GM18520 (cell line): ENCODE data around the gene KMT2B.
"Not testable (repeated sequence)": the region's sequence is repeated elsewhere in the genome, so short reads cannot be mapped to it uniquely, and the experiment has no call there.

ENCODE experiments used
- ATAC-seq: cut with Tn5 transposase; IDR thresholded peaks from one replicate; pipeline ENCODE4 v1.9.1; 2021; ENCODE audit not compliant: unreplicated experiment

The KMT2B gene

DNA sequence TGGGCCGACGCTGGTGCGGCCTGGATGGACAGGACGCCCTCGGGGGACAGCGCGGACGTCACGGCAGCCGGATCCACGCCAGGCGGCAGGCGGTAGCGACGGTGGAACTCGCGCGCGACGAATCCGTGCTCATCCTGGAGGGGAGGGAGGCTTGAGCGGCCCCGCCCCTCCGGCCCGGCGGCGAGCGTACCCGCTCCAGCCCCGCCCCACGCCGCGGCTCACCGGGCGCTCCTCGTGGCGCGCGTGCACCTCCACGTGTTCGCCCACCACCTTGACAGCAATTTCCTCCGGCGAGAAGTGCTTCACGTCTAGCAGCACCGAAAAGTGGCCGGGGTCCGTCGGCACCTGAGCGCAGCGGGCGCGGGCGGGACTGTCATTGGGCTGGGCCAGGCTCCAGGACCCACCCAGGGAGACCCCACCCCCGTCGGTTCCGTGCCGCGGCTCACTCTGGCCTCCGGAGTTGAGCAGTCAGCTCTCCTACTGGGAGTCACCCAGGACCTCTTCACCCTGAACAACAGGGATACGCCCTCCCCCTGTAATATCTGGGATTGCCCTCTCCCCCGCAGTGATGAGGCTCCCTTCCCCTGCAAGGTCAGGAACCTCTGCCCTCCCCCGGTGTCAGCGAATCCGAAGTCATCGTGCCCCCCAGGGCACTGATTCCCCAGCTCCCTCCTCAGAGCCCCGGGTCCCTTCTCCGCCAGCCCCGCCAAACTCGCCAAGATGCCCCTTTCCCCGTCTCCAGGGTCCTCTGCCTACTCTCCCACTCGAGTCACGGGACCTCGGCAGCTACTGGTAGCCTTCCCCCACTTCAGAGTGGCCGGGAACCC, 38.0 kb downstream of the KMT2B start:
- no peak for ATAC-seq

- ATAC-seq = no peak
Observed at GRCh38 chr19:35756377-35757230, 38.8 kb downstream of the KMT2B start, which contains the start of gene HSPB6. Gene HSPB6, minus strand, starts transcription at chr19:35757029. Its CDS starts 21 bp downstream, at chr19:35757008.

DNA sequence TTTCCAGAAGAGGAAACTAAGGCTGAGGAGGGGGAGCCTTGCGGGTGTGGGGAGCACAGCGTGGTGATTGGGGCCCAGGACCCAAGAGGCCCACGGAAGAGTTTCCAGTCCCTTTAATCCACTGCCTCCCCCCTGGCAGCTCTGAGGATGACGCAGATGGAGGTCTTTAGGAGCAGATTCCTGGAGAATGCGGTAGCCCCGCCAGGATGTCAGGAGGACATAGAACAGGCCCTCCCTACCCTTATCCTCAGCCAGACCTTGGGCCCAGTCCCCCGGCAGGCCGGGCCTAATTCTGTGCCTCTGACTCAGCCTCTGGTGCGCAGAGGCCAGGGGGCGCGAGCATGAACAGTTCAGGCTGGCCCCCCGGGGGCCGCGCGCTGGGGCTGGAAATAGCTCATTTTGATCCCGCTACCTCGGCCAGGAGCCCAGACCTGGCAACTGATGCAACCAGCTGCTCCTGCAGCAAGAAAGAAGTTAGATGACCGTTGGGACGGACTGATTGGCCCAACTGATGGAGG, 39.5 kb downstream of the KMT2B start:
- ATAC-seq = no peak

DNA sequence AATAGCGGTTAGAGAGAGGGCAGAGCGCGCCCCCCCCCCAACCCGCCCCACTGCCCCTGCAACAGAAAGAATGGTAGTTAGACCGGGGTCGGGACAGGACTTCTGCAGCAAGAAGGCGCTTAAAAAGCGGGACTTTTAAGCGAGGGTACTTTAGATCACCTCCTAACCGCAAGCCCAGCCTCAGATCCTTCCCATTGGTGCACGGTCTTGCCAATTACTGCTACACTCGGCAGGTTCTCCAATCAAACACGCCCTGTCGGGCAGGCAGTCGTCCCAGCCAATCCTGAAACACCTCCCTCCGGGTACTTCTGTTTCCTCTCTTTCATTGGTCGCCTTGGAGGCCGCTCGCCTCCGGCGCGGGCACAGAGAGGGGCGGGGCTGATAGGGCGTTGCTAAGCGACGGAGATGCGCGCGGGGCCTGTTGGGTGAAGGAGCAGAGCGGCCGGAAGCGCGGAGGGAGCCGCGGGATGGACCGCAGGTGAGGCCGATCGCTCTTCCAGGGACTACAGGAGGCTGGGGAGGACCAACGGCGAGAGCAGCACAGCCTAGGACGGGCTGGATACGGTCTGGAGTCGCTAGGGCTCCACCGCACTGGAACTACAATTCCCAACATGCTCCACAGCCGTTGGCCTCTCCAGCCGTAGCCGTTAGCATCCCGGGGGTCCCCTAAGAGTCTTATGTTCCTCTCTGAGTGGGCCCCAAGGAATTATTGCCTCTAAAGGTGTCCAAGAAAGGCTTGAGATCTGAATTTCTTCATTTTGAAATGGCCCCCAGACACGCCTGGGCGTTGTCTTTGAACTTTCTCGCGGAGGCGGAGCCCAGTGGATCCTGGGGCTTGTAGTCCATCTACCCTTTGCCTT, 40.2 kb downstream of the KMT2B start, which contains the start of gene PROSER3:
TSS of gene PROSER3 (plus strand) at position 428 of the 860 bp plus-strand sequence. CDS start at position 468, 40 bp downstream.
- peak; percentile 98 for ATAC-seq

- ATAC-seq = no peak
Observed at GRCh38 chr19:35759697-35760096, 41.9 kb downstream of the KMT2B start.

DNA sequence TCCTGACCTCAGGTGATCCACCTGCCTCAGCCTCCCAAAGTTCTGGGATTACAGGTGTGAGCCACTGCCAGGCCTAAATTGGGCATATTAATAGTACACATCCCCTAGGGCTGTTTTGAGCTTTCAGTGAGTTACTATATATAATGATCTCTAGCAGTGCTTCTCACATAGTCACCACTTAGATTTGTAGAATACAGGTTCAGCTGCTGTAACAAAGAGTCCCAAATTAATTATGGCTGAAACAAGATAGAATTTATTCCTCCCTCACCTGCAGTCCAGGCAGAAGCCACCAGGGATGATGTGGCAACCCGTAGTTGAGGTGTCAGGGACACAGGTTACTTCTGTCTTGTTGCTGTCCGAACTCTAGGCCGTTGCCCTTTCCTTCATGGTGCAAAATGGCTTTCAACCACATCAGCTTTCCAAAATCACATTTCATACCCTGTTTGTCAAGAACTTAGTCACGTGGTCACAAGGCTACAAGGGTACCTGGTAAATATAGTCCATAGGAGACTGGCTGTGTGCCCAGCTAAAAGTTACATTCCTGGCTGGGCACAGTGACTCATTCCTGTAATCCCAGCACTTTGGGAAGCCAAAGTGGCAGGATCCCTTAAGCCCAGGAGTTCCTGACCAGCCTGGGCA, 43.0 kb downstream of the KMT2B start:
- no peak for ATAC-seq

DNA sequence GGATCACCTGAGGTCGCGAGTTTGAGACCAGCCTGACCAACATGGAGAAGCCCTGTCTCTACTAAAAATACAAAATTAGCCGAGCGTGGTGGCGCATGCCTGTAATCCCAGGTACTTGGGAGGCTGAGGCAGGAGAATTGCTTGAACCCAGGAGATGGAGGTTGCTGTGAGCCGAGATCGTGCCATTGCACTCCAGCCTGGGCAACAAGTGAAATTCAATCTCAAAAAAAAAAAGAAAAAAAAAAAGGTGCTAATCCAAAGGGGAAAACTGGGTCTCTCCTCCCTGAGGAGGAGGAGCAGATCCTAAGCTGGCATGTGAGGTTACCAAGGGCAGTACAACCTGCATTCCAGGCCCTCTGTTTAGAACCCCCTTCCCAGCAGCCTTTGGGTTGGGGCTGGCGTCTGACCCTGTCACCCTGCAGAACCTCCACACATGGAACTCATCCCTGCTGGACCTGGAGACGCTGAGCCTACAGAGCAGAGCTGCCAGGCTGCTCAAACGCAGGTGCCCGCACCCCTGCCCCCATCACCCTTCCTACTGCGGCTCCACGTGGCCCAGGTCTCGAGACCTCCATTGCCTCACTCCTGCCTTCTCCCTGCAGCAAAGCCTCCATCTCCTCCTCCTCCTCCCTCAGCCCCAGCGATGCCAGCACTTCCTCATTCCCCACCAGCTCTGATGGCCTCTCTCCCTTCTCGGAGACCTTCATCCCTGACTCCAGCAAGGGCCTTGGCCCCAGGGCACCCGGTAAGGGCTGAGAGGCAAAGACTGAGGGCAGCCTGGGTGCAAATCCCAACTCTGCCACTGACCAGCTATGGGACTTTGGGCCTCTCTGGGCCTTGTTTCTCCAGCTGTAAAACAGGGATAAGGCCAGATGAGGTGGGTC, 46.9 kb downstream of the KMT2B start:
- ATAC-seq = no peak

GRCh38 chr19:35766571-35767104, 48.8 kb downstream of the KMT2B start:
- ATAC-seq = no peak

DNA sequence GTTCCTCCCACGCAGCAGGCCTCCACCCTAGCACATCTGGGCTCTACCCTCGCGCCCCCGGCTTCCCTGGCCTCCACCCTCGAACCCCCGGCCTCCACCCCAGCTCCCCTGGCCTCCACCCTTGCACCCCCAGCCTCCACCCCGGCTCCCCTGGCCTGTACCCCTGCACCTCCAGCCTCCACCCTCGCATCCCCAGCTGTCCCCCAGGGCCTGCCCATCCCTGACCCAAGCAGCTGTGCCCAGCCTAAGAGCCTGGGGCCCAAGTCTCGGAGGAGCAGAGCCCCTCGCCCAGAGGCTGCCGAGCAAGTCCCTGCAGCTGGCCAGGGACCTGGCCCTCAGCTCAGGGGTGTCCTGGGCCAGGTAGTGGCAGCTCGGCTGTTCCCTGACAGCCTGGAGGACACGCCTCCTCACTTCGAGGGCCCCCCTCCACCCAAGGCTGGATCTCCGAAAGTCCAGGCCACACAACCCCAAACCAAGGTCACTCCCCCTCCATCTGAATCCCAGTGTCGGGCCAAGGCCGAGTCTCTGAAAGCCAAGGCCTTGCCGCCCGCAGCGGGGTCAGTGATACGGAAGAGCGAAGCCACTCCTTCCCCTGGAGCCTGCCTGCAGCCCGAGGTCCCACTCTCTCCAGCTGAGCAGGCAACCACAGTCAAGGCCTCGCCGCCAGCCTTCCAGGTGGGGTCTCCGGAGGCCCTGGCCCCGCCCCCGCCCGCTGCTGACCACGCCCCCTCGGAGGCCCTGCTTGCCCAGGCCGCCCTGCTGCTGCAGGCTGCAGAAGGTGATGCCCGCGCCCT, 49.7 kb downstream of the KMT2B start:
- no peak for ATAC-seq

DNA sequence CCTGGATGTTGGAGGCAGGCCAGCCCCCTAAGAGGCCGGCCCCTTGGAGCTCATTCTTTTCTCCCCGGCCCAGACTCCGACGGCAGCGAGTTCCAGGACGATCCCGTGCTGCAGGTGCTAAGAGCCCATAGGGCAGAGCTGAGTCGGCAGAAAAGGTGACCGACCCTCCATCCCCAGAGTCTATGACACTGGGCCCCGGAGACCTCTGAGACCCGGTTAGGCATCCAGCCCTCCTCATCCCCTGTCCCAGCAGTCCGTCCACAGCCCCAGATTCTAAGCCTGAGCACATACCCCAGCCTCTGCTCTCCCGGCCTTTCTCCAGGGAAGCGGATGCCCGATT, 50.2 kb downstream of the KMT2B start:
- ATAC-seq = no peak

- not testable (repeated sequence) for ATAC-seq
Observed at GRCh38 chr19:35772362-35772761, 54.6 kb downstream of the KMT2B start.

- no peak for ATAC-seq
Observed at GRCh38 chr19:35773020-35773806, 55.4 kb downstream of the KMT2B start.

DNA sequence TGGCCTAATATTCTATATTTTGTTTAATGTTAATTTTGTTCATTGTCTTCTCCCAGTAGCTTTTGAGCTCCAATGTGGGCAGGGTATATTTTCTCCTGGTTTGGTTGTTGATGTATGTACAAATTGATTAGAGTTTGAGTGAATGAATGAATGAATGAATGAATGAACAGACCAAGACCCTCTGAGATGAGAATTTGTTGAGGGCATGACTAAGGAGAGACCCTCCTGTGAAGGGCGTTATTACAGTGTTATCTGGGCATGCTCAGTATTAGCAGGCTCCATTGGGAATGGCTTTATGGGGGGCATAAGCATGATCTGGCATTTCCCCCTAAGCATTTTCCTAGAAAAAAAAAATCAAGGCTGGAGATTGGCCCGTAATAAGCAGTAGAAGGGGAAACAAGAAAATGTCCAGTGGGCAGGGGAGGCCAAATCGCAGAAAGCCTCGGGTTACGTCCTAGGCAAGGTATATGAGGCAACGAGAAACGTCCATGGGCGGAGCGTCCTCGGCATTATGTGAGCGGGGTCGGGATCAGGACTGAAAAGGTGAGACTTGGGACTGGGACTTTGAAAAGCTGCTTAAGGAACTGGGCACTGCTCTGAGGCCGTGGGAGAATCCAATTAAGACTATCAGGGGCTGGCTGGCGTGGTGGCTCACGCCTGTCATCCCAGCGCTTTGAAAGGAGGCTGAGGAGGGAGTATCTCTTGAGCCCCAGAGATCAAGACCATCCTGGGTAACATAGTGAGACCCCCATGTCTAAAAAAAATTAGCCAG, 56.7 kb downstream of the KMT2B start:
- no peak for ATAC-seq

- no peak for ATAC-seq
Observed at GRCh38 chr19:35775046-35775297, 57.2 kb downstream of the KMT2B start.

GRCh38 chr19:35775298-35776101, 57.7 kb downstream of the KMT2B start, which contains the start of gene ARHGAP33:
Gene ARHGAP33, plus strand, starts transcription at chr19:35775564. Its CDS starts 95 bp downstream, at chr19:35775659.
- ATAC-seq = peak; percentile 90
